ENCODE measurements around the gene HOXA5. TPM values are rescaled to one million over a fixed set of nuclear protein-coding genes. Genes with fewer than 3 reads are reported as not detected.

HOXA5 gene
- total and polyA plus RNA-seq, 2 donors: 0.24 to 0.43 TPM

GRCh38 chr7:27106901-27107240 is 36.6 kb downstream of the HOXA5 start:
- no peak for DNase-seq (ENCODE audit: low read depth in 6 of 9, low spot score in 9 of 9)
- peaks cover 0 to 4% of the 10 kb centered on the region in 2 donors for H3K9me3 ChIP-seq (ENCODE audit: control insufficient read depth in 2 of 2, insufficient read depth in 1 of 2, low read length in 1 of 2)
- 90% methylated on average over 14 of the region's 14 CpGs for WGBS
- peaks cover 27 to 85% of the 10 kb centered on the region in 2 donors for H3K27me3 ChIP-seq (ENCODE audit: control insufficient read depth in 2 of 2, insufficient read depth in 1 of 2, low read length in 1 of 2)
- H3K36me3 ChIP-seq (ENCODE audit: control insufficient read depth in 2 of 2, insufficient read depth in 2 of 2, low read length in 1 of 2): no peaks in the 10 kb centered on the region
- H3K4me1 ChIP-seq (ENCODE audit: control insufficient read depth in 2 of 2, insufficient read depth in 2 of 2, low read length in 2 of 2): peaks cover 0 to 5% of the 10 kb centered on the region in 2 donors
- no peak overlapping the region for H3K4me3 ChIP-seq (ENCODE audit: low read length in 2 of 2)
- peak overlapping the region; percentile 52 to 78 for H3K27ac ChIP-seq (ENCODE audit: low read depth in 1 of 2, low read length in 1 of 2)

DNA sequence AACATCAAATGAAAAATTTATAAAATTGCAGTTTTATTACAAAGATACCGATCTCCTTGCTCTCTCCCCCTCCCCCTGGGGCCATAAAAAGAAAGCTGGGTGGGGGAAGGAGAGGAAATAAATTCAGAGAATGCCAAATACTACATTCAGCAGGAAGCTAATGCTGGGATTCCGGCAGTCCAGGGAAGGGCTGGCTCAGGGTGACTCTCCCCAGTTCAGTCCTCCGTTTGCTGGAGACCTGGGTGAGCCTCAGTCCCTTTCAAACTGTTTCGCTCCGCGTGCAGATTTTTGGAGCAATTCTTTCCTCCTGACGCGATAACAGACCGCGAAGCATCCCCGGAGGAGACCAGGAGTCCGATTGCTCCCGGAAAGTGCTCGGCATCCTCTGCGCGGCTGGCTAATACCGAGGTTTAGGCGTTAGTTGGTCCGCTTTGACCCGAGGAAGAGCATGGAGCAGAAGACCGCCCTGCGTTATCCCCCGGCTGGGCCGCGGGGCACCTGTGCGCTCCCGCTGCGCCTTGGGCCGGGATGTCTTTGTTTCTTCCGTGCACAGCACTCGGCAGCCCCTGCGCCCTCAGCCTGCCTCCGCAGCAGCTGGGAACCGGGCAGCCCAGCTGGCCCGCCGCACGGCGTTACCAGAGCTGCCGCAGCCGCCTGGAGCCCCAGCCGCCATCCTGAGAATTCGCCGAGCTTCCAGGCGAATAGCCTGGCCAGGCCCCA is 37.1 kb downstream of the HOXA5 start:
- H3K36me3 ChIP-seq (ENCODE audit: control insufficient read depth in 2 of 2, insufficient read depth in 2 of 2, low read length in 1 of 2): no peaks in the 10 kb centered on the region
- H3K9me3 ChIP-seq (ENCODE audit: control insufficient read depth in 2 of 2, insufficient read depth in 1 of 2, low read length in 1 of 2): peaks cover 0 to 4% of the 10 kb centered on the region in 2 donors
- peaks cover 0 to 5% of the 10 kb centered on the region in 2 donors for H3K4me1 ChIP-seq (ENCODE audit: control insufficient read depth in 2 of 2, insufficient read depth in 2 of 2, low read length in 2 of 2)
- DNase-seq (ENCODE audit: low read depth in 6 of 9, low spot score in 9 of 9): no peak
- peak overlapping the region; percentile 52 to 78 for H3K27ac ChIP-seq (ENCODE audit: low read depth in 1 of 2, low read length in 1 of 2)
- H3K27me3 ChIP-seq (ENCODE audit: control insufficient read depth in 2 of 2, insufficient read depth in 1 of 2, low read length in 1 of 2): peaks cover 32 to 86% of the 10 kb centered on the region in 2 donors
- no peak overlapping the region for H3K4me3 ChIP-seq (ENCODE audit: low read length in 2 of 2)
- WGBS: 92% methylated on average over 44 of the region's 44 CpGs

GRCh38 chr7:27105301-27106031 is 38.0 kb downstream of the HOXA5 start:
- WGBS: 90% methylated on average over 13 of the region's 13 CpGs
- peaks cover 0 to 4% of the 10 kb centered on the region in 2 donors for H3K9me3 ChIP-seq (ENCODE audit: control insufficient read depth in 2 of 2, insufficient read depth in 1 of 2, low read length in 1 of 2)
- peaks cover 0 to 5% of the 10 kb centered on the region in 2 donors for H3K4me1 ChIP-seq (ENCODE audit: control insufficient read depth in 2 of 2, insufficient read depth in 2 of 2, low read length in 2 of 2)
- H3K36me3 ChIP-seq (ENCODE audit: control insufficient read depth in 2 of 2, insufficient read depth in 2 of 2, low read length in 1 of 2): peaks cover 0 to 2% of the 10 kb centered on the region in 2 donors
- peak overlapping the region in 1 of 2 donors; percentile 52 for H3K27ac ChIP-seq (ENCODE audit: low read depth in 1 of 2, low read length in 1 of 2)
- no peak overlapping the region for H3K4me3 ChIP-seq (ENCODE audit: low read length in 2 of 2)
- DNase-seq (ENCODE audit: low read depth in 6 of 9, low spot score in 9 of 9): no peak
- H3K27me3 ChIP-seq (ENCODE audit: control insufficient read depth in 2 of 2, insufficient read depth in 1 of 2, low read length in 1 of 2): peaks cover 41 to 87% of the 10 kb centered on the region in 2 donors

GRCh38 chr7:27104341-27105058 is 39.0 kb downstream of the HOXA5 start:
- Histone ChIP-seq H3K27ac (ENCODE audit: low read depth in 1 of 2, low read length in 1 of 2) (peak overlapping the region; percentile 28 to 64), H3K27me3 (ENCODE audit: control insufficient read depth in 2 of 2, insufficient read depth in 1 of 2, low read length in 1 of 2) (peaks cover 49 to 94% of the 10 kb centered on the region in 2 donors), H3K4me3 (ENCODE audit: low read length in 2 of 2) (no peak overlapping the region), H3K9me3 (ENCODE audit: control insufficient read depth in 2 of 2, insufficient read depth in 1 of 2, low read length in 1 of 2) (peaks cover 0 to 4% of the 10 kb centered on the region in 2 donors), H3K36me3 (ENCODE audit: control insufficient read depth in 2 of 2, insufficient read depth in 2 of 2, low read length in 1 of 2) (peaks cover 0 to 2% of the 10 kb centered on the region in 2 donors), H3K4me1 (ENCODE audit: control insufficient read depth in 2 of 2, insufficient read depth in 2 of 2, low read length in 2 of 2) (peaks cover 0 to 4% of the 10 kb centered on the region in 2 donors)
- 86% methylated on average over 13 of the region's 13 CpGs for WGBS
- no peak for DNase-seq (ENCODE audit: low read depth in 6 of 9, low spot score in 9 of 9)

GRCh38 chr7:27103489-27104226 is 39.8 kb downstream of the HOXA5 start:
- 47% methylated on average over 35 of the region's 35 CpGs for WGBS
- peaks cover 0 to 4% of the 10 kb centered on the region in 2 donors for H3K9me3 ChIP-seq (ENCODE audit: control insufficient read depth in 2 of 2, insufficient read depth in 1 of 2, low read length in 1 of 2)
- H3K4me1 ChIP-seq (ENCODE audit: control insufficient read depth in 2 of 2, insufficient read depth in 2 of 2, low read length in 2 of 2): peaks cover 0 to 3% of the 10 kb centered on the region in 2 donors
- DNase-seq (ENCODE audit: low read depth in 6 of 9, low spot score in 9 of 9): no peak
- H3K27ac ChIP-seq (ENCODE audit: low read depth in 1 of 2, low read length in 1 of 2): peak overlapping the region; percentile 62 to 68
- peak overlapping the region; percentile 6 to 22 for H3K4me3 ChIP-seq (ENCODE audit: low read length in 2 of 2)
- peaks cover 0 to 2% of the 10 kb centered on the region in 2 donors for H3K36me3 ChIP-seq (ENCODE audit: control insufficient read depth in 2 of 2, insufficient read depth in 2 of 2, low read length in 1 of 2)
- H3K27me3 ChIP-seq (ENCODE audit: control insufficient read depth in 2 of 2, insufficient read depth in 1 of 2, low read length in 1 of 2): peaks cover 56 to 95% of the 10 kb centered on the region in 2 donors

GRCh38 chr7:27102581-27103442 is 40.7 kb downstream of the HOXA5 start, which contains the start of gene HOXA2:
Gene HOXA2, minus strand, starts transcription at chr7:27102683. Its CDS starts 183 bp downstream, at chr7:27102500.
- H3K27me3 ChIP-seq (ENCODE audit: control insufficient read depth in 2 of 2, insufficient read depth in 1 of 2, low read length in 1 of 2): peaks cover 65 to 95% of the 10 kb centered on the region in 2 donors
- WGBS: 18% methylated on average over 29 of the region's 29 CpGs
- DNase-seq (ENCODE audit: low read depth in 6 of 9, low spot score in 9 of 9): no peak
- H3K4me1 ChIP-seq (ENCODE audit: control insufficient read depth in 2 of 2, insufficient read depth in 2 of 2, low read length in 2 of 2): peaks cover 5 to 11% of the 10 kb centered on the region in 2 donors
- peak within 1 kb of the TSS; percentile 30 for H3K4me3 ChIP-seq (ENCODE audit: low read length in 2 of 2)
- H3K36me3 ChIP-seq (ENCODE audit: control insufficient read depth in 2 of 2, insufficient read depth in 2 of 2, low read length in 1 of 2): peaks cover 0 to 2% of the 10 kb centered on the region in 2 donors
- peak within 1 kb of the TSS; percentile 71 to 76 for H3K27ac ChIP-seq (ENCODE audit: low read depth in 1 of 2, low read length in 1 of 2)
- H3K9me3 ChIP-seq (ENCODE audit: control insufficient read depth in 2 of 2, insufficient read depth in 1 of 2, low read length in 1 of 2): peaks cover 0 to 4% of the 10 kb centered on the region in 2 donors

GRCh38 chr7:27101957-27102580 is 41.4 kb downstream of the HOXA5 start:
- Histone ChIP-seq H3K27me3 (ENCODE audit: control insufficient read depth in 2 of 2, insufficient read depth in 1 of 2, low read length in 1 of 2) (peaks cover 72 to 99% of the 10 kb centered on the region in 2 donors), H3K4me1 (ENCODE audit: control insufficient read depth in 2 of 2, insufficient read depth in 2 of 2, low read length in 2 of 2) (peaks cover 8 to 16% of the 10 kb centered on the region in 2 donors), H3K36me3 (ENCODE audit: control insufficient read depth in 2 of 2, insufficient read depth in 2 of 2, low read length in 1 of 2) (peaks cover 0 to 2% of the 10 kb centered on the region in 2 donors), H3K4me3 (ENCODE audit: low read length in 2 of 2) (peak overlapping the region; percentile 30), H3K27ac (ENCODE audit: low read depth in 1 of 2, low read length in 1 of 2) (peak overlapping the region; percentile 71 to 76), H3K9me3 (ENCODE audit: control insufficient read depth in 2 of 2, insufficient read depth in 1 of 2, low read length in 1 of 2) (peaks cover 0 to 4% of the 10 kb centered on the region in 2 donors)
- WGBS: 12% methylated on average over 39 of the region's 39 CpGs
- DNase-seq (ENCODE audit: low read depth in 6 of 9, low spot score in 9 of 9): no peak

Measured in thymus (tissue), 11 donors.